ENCODE measurements around the gene FOXS1.

DNA sequence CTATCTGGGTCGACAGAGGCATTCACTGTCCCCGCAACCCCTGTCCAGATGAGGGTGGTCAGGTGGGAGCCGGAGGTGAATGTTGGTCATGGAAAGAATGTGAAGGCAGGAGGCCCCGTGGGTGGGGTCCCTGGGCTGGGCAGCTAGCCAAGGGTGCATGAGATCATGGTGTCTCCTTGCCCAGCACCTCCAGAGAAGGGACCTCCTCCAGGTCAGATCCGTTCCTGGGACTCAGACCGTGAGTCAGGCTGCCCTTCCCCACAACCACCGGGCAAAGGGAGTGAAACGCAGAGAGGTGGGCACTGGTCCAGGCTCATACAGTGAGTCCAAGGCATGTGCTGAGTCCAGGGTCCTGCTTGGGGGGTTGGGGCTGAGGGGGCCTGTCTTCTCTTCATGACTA is 3.5 kb downstream of the FOXS1 start:
- TF ChIP-seq, protein P1, sequence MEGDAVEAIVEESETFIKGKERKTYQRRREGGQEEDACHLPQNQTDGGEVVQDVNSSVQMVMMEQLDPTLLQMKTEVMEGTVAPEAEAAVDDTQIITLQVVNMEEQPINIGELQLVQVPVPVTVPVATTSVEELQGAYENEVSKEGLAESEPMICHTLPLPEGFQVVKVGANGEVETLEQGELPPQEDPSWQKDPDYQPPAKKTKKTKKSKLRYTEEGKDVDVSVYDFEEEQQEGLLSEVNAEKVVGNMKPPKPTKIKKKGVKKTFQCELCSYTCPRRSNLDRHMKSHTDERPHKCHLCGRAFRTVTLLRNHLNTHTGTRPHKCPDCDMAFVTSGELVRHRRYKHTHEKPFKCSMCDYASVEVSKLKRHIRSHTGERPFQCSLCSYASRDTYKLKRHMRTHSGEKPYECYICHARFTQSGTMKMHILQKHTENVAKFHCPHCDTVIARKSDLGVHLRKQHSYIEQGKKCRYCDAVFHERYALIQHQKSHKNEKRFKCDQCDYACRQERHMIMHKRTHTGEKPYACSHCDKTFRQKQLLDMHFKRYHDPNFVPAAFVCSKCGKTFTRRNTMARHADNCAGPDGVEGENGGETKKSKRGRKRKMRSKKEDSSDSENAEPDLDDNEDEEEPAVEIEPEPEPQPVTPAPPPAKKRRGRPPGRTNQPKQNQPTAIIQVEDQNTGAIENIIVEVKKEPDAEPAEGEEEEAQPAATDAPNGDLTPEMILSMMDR (IDR thresholded peaks at IDR 0.05) = no peak
- TF ChIP-seq POLR2A (IDR thresholded peaks at IDR 0.05) = no peak

Measured in tibial nerve (tissue), 3 donors.